HCT116 (cell line): ENCODE data around the gene GOLGA2. TPM values are rescaled to one million over a fixed set of nuclear protein-coding genes. Genes with fewer than 3 reads are reported as not detected.
"Not testable (repeated sequence)": the region's sequence is repeated elsewhere in the genome, so short reads cannot be mapped to it uniquely, and the experiment has no call there.

Experiments
- ATAC-seq: fragments of 200-7000 bp; cut with Tn5 transposase; 2 replicates; pipeline ENCODE4 v1.9.1; 2020; ENCODE audit warnings: mild to moderate bottlenecking, moderate library complexity
- BruUV-seq: library from RNA; stranded (reverse); fragments of 400-500 nt; replicated peaks from 2 replicates; lab custom pipeline; 2021; lab: Mats Ljungman, UMichigan
- CTCF ChIA-PET: fragments of 300-600 bp; sonication (Branson Sonifier 250); formaldehyde crosslinking; loops from one replicate; lab custom pipeline; 2021; ENCODE audit warnings: antibody characterized with exemption; lab: Charles Lee
- POLR2A ChIA-PET: fragments of 300-600, 350-600 bp; sonication (Branson Sonifier 250); formaldehyde crosslinking; loops from one replicate; lab custom pipeline; 2021; ENCODE audit warnings: antibody characterized with exemption; lab: Charles Lee
- RAD21 ChIA-PET, 2 experiments: fragments of 300-600 bp; sonication (Branson Sonifier 250); formaldehyde crosslinking; loops; one replicate each; lab custom pipeline; 2023; ENCODE audit warnings: low total read pairs in 2 of 2; ENCODE audit not compliant: uncharacterized antibody in 2 of 2, unreplicated experiment in 2 of 2, low non-redundant PET in 1 of 2; lab: Charles Lee
- DNase-seq: peaks from one replicate; pipeline ENCODE4 v3.0.0-alpha.2; 2010; ENCODE audit warnings: low read depth, low spot score
- H2AFZ ChIP-seq: fragments of 200-600 bp; shearing (Covaris generic), sonication (generic); 2 replicates; pipeline ENCODE4 v1.6.1; 2017; ENCODE audit warnings: low read depth, mixed run types, mixed read lengths, antibody characterized with exemption, low read length; ENCODE audit not compliant: poor library complexity, severe bottlenecking
- H3K27ac ChIP-seq: 2 replicates; pipeline ENCODE4 v1.5.1; 2012; ENCODE audit warnings: low read depth, low read length
- H3K27me3 ChIP-seq: fragments of 200-600 bp; sonication (generic); 2 replicates; pipeline ENCODE4 v1.6.1; 2016; ENCODE audit warnings: mixed run types, low read length, mixed read lengths; ENCODE audit not compliant: insufficient read depth
- H3K36me3 ChIP-seq, 2 experiments: fragments of 200-500 bp in 1 of 2; fragments of 200-600 bp in 1 of 2; sonication (Bioruptor generic) in 1 of 2; sonication (generic) in 1 of 2; 2 replicates each; pipeline versions ENCODE4 v1.5.1 to v1.6.1; 2014 to 2016; ENCODE audit warnings: low read length in 2 of 2, inconsistent platforms in 1 of 2, mixed read lengths in 1 of 2, mixed run types in 1 of 2; ENCODE audit not compliant: insufficient read depth in 2 of 2, control insufficient read depth in 1 of 2
- H3K4me1 ChIP-seq, 2 experiments: fragments of 200-600 bp in 1 of 2; sonication (generic) in 1 of 2; 2 replicates each; pipeline versions ENCODE4 v1.5.1 to v1.6.1; 2012 to 2017; ENCODE audit warnings: low read length in 2 of 2, inconsistent platforms in 1 of 2, mild to moderate bottlenecking in 1 of 2, mixed read lengths in 1 of 2, mixed run types in 1 of 2, moderate library complexity in 1 of 2; ENCODE audit not compliant: insufficient read depth in 2 of 2, control insufficient read depth in 1 of 2
- H3K4me2 ChIP-seq: fragments of 200-600 bp; sonication (generic); 2 replicates; pipeline ENCODE4 v1.6.1; 2017; ENCODE audit warnings: mixed run types, low read length, mixed read lengths
- H3K4me3 ChIP-seq, 2 experiments: fragments of 200-600 bp in 1 of 2; sonication (generic) in 1 of 2; replicated peaks in 1 of 2; 2 replicates each; pipeline ENCODE4 v1.5.1; 2011 to 2016; ENCODE audit warnings: low read length in 2 of 2, control low read depth in 1 of 2, low read depth in 1 of 2, mild to moderate bottlenecking in 1 of 2, mixed read lengths in 1 of 2, mixed run types in 1 of 2
- H3K79me2 ChIP-seq: fragments of 200-600 bp; sonication (generic); 2 replicates; pipeline ENCODE4 v1.6.1; 2017; ENCODE audit warnings: mild to moderate bottlenecking, mixed run types, low read length, moderate library complexity, mixed read lengths; ENCODE audit not compliant: insufficient read depth
- H3K9ac ChIP-seq: fragments of 200-600 bp; sonication (generic); 2 replicates; pipeline ENCODE4 v1.6.1; 2016; ENCODE audit warnings: low read length, mixed read lengths
- H3K9me2 ChIP-seq: fragments of 200-600 bp; sonication (generic), shearing (Covaris generic); 2 replicates; pipeline ENCODE4 v1.6.1; 2017; ENCODE audit warnings: mixed run types, mild to moderate bottlenecking, moderate library complexity; ENCODE audit not compliant: insufficient read depth
- H3K9me3 ChIP-seq, 2 experiments: fragments of 200-500 bp in 1 of 2; fragments of 200-600 bp in 1 of 2; sonication (Bioruptor generic) in 1 of 2; sonication (generic) in 1 of 2; 2 replicates each; pipeline ENCODE4 v1.6.1; 2014 to 2017; ENCODE audit warnings: low read length in 2 of 2, mixed read lengths in 2 of 2, inconsistent platforms in 1 of 2, low read depth in 1 of 2, mild to moderate bottlenecking in 1 of 2, mixed run types in 1 of 2, moderate library complexity in 1 of 2; ENCODE audit not compliant: control insufficient read depth in 1 of 2, insufficient read depth in 1 of 2
- H4K20me1 ChIP-seq: fragments of 200-600 bp; sonication (generic), shearing (Covaris generic); 2 replicates; pipeline ENCODE4 v1.6.1; 2017; ENCODE audit warnings: mixed run types, mild to moderate bottlenecking, moderate library complexity; ENCODE audit not compliant: insufficient read depth
- EGR1 ChIP-seq: IDR thresholded peaks from 2 replicates; pipeline ENCODE4 v1.6.1; 2012; ENCODE audit warnings: low read depth
- EZH2phosphoT487 ChIP-seq: fragments of 200-600 bp; IDR thresholded peaks from 2 replicates; pipeline ENCODE4 v1.6.1; 2018; ENCODE audit warnings: antibody characterized with exemption, borderline replicate concordance
- FOSL1 ChIP-seq: IDR thresholded peaks from 2 replicates; pipeline ENCODE4 v1.6.1; 2012; ENCODE audit warnings: low read depth
- JUND ChIP-seq: IDR thresholded peaks from 2 replicates; pipeline ENCODE4 v1.6.1; 2012
- RAD21 ChIP-seq: IDR thresholded peaks from 2 replicates; pipeline ENCODE4 v1.6.1; 2012; ENCODE audit warnings: low read depth, mild to moderate bottlenecking
- SP1 ChIP-seq: IDR thresholded peaks from 2 replicates; pipeline ENCODE4 v1.6.1; 2012; ENCODE audit warnings: low read depth
- YY1 ChIP-seq: IDR thresholded peaks from 2 replicates; pipeline ENCODE4 v1.6.1; 2011; ENCODE audit warnings: low read length, low read depth, moderate library complexity, mild to moderate bottlenecking; ENCODE audit not compliant: insufficient replicate concordance; ENCODE audit errors: extremely low read depth
- ZFX ChIP-seq: fragments of 450-650 bp; IDR thresholded peaks from 2 replicates; pipeline ENCODE4 v1.6.1; 2017
- ZNF274 ChIP-seq: fragments of 200-500 bp; sonication (Bioruptor generic); IDR thresholded peaks from 2 replicates; pipeline ENCODE4 v1.6.1; 2014; ENCODE audit warnings: mild to moderate bottlenecking, low read depth, low read length, inconsistent platforms
- intact Hi-C: fragments of 100-400 bp; cut with micrococcal nuclease; formaldehyde crosslinking; loops from 2 replicates; pipeline ENCODE4 v1.10.0; 2022
- total RNA-seq: library from RNA; stranded (reverse); gene quantifications from one replicate; pipeline ENCODE4 v1.2.1, GENCODE V29; 2021; ENCODE audit not compliant: unreplicated experiment
- TF ChIP-seq, protein P1 (sequence below): IDR thresholded peaks from 2 replicates; pipeline ENCODE4 v1.6.1; 2012; ENCODE audit warnings: low read depth
- TF ChIP-seq, protein P2 (sequence below), 3 experiments: fragments of 200-600 bp in 1 of 3; sonication (generic) in 1 of 3; IDR thresholded peaks in 2 of 3; conservative IDR thresholded peaks in 1 of 3; 2 replicates each; pipeline ENCODE4 v1.5.1; 2012 to 2017; ENCODE audit warnings: low read depth in 2 of 3, low read length in 2 of 3, antibody characterized with exemption in 1 of 3, borderline replicate concordance in 1 of 3, control low read depth in 1 of 3, mild to moderate bottlenecking in 1 of 3, mixed read lengths in 1 of 3, mixed run types in 1 of 3, moderate library complexity in 1 of 3; ENCODE audit not compliant: insufficient read depth in 1 of 3
- TF ChIP-seq, protein P3 (sequence below): IDR thresholded peaks from 2 replicates; pipeline ENCODE4 v1.6.1; 2012

Gene GOLGA2
- total RNA-seq, 1 experiment from 2014 or later = 67.0 TPM

DNA sequence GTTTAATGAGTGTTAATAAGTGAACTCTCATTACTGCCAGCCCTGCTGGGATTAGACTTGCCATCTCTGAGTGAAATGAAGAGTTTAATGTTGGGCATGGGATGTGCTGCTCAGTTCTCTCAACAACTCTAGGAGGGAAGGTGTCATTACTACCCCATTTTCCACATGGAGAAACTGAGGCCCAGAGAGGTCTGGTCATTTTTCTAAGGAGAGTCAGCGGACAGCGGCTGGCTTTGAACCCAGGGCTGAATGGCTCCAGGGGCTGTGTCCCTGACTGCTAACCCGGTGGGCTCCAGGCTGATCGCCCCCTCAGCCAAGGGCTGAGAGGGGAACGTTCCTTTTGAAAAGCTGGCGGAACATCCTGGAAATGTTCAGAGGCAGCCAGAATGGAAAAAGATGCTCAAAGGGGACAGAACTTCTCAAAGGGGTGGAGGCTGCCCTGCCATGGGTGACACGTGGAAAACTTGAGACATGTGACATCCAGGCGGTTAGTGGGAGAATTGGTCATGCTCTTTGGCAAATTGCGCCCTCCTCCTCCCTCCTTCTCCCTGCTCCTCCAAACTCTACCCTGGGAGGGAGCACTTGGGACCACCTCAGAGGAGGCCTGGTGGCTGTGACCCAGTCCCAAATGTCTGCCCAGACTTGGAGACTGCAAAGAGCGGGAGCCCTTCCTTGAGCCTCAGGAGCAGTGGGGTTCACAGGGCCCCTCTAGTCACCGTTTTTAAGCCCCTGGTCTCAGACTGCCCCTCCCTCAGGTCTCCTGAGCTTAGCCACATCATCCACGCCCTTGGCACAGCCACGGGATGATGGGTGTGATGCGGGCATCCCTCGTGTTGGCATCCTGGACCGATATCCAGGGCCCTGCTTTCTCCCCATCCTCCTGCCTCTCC, 43.9 kb downstream of the GOLGA2 start:
- H3K27ac ChIP-seq = no peak overlapping the region
- DNase-seq (no peak), ATAC-seq (peak; percentile 42)
- H3K4me2 ChIP-seq = no peak overlapping the region
- RAD21 ChIA-PET = no interaction called here
- H3K36me3 ChIP-seq = no peaks in the 10 kb centered on the region
- no peaks in the 10 kb centered on the region for H3K9me3 ChIP-seq
- TF ChIP-seq, protein P1, sequence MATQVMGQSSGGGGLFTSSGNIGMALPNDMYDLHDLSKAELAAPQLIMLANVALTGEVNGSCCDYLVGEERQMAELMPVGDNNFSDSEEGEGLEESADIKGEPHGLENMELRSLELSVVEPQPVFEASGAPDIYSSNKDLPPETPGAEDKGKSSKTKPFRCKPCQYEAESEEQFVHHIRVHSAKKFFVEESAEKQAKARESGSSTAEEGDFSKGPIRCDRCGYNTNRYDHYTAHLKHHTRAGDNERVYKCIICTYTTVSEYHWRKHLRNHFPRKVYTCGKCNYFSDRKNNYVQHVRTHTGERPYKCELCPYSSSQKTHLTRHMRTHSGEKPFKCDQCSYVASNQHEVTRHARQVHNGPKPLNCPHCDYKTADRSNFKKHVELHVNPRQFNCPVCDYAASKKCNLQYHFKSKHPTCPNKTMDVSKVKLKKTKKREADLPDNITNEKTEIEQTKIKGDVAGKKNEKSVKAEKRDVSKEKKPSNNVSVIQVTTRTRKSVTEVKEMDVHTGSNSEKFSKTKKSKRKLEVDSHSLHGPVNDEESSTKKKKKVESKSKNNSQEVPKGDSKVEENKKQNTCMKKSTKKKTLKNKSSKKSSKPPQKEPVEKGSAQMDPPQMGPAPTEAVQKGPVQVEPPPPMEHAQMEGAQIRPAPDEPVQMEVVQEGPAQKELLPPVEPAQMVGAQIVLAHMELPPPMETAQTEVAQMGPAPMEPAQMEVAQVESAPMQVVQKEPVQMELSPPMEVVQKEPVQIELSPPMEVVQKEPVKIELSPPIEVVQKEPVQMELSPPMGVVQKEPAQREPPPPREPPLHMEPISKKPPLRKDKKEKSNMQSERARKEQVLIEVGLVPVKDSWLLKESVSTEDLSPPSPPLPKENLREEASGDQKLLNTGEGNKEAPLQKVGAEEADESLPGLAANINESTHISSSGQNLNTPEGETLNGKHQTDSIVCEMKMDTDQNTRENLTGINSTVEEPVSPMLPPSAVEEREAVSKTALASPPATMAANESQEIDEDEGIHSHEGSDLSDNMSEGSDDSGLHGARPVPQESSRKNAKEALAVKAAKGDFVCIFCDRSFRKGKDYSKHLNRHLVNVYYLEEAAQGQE = no peak
- TF ChIP-seq, protein P2, sequence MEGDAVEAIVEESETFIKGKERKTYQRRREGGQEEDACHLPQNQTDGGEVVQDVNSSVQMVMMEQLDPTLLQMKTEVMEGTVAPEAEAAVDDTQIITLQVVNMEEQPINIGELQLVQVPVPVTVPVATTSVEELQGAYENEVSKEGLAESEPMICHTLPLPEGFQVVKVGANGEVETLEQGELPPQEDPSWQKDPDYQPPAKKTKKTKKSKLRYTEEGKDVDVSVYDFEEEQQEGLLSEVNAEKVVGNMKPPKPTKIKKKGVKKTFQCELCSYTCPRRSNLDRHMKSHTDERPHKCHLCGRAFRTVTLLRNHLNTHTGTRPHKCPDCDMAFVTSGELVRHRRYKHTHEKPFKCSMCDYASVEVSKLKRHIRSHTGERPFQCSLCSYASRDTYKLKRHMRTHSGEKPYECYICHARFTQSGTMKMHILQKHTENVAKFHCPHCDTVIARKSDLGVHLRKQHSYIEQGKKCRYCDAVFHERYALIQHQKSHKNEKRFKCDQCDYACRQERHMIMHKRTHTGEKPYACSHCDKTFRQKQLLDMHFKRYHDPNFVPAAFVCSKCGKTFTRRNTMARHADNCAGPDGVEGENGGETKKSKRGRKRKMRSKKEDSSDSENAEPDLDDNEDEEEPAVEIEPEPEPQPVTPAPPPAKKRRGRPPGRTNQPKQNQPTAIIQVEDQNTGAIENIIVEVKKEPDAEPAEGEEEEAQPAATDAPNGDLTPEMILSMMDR (IDR thresholded peaks at IDR 0.05 in 2 of 3, conservative IDR thresholded peaks at IDR 0.05 in 1 of 3; ENCODE audit: borderline replicate concordance in 1 of 3, insufficient read depth in 1 of 3, low read depth in 2 of 3, low read length in 2 of 3) = no peak
- no peak for TF ChIP-seq RAD21
- no peak for TF ChIP-seq YY1
- no peak for TF ChIP-seq JUND
- TF ChIP-seq FOSL1 = no peak
- TF ChIP-seq, protein P3, sequence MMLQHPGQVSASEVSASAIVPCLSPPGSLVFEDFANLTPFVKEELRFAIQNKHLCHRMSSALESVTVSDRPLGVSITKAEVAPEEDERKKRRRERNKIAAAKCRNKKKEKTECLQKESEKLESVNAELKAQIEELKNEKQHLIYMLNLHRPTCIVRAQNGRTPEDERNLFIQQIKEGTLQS = no peak
- no peak for TF ChIP-seq ZFX
- no peak for TF ChIP-seq ZNF274
- no peak for TF ChIP-seq EZH2phosphoT487
- TF ChIP-seq EGR1 = no peak
- TF ChIP-seq SP1 = no peak
- TF ChIP-seq, all 23 proteins: peak for 0
- Histone ChIP-seq H3K9me2 (no peaks in the 10 kb centered on the region), H3K27me3 (no peaks in the 10 kb centered on the region), H3K79me2 (no peaks in the 10 kb centered on the region), H3K4me1 (no peaks in the 10 kb centered on the region), H3K9ac (no peak overlapping the region), H4K20me1 (no peaks in the 10 kb centered on the region), H2AFZ (no peak overlapping the region), H3K4me3 (no peak overlapping the region)
- BruUV-seq = no TSS peak
- intact Hi-C loops = no loop called here
- ChIA-PET POLR2A (interaction anchor here (0.5 kb wide), 1 partner anchor 586 kb away, joined by 5 read pairs; the partner anchor contains the start of gene ENDOG), CTCF (no interaction called here)

- BruUV-seq, H4K20me1 ChIP-seq, H3K27ac ChIP-seq, H3K36me3 ChIP-seq, H3K79me2 ChIP-seq, CTCF ChIA-PET, H3K4me3 ChIP-seq, intact Hi-C loops, H3K4me2 ChIP-seq, H2AFZ ChIP-seq, RAD21 ChIA-PET, H3K9ac ChIP-seq, DNase-seq, ATAC-seq, H3K4me1 ChIP-seq, H3K27me3 ChIP-seq, H3K9me2 ChIP-seq, H3K9me3 ChIP-seq: not testable (repeated sequence)
- POLR2A ChIA-PET = interaction anchor here (0.7 kb wide), 1 partner anchor 19 kb away, joined by 4 read pairs; no protein-coding TSS in a partner anchor
These were observed 44.9 kb downstream of the GOLGA2 start for GRCh38 chr9:128230897-128231296.
